Endodermal cell (in vitro differentiated cells): ENCODE data around the gene KCNJ14. TPM values are rescaled to one million over a fixed set of nuclear protein-coding genes. Genes with fewer than 3 reads are reported as not detected.

Experiments used
- DNase-seq: peaks from one replicate; pipeline ENCODE4 v3.0.0-alpha.2; 2017
- H3K27ac ChIP-seq: 2 replicates; pipeline ENCODE4 v1.5.1; 2013; ENCODE audit warnings: mild to moderate bottlenecking, low read depth, low read length, moderate library complexity
- H3K27me3 ChIP-seq: 2 replicates; pipeline ENCODE4 v1.6.1; 2013; ENCODE audit warnings: mild to moderate bottlenecking, low read length, moderate library complexity; ENCODE audit not compliant: insufficient read depth, control insufficient read depth, poor library complexity, severe bottlenecking
- H3K36me3 ChIP-seq: 2 replicates; pipeline ENCODE4 v1.7.0; 2013; ENCODE audit warnings: mild to moderate bottlenecking, low read length, moderate library complexity; ENCODE audit not compliant: control insufficient read depth, insufficient read depth
- H3K4me1 ChIP-seq: one replicate; pipeline ENCODE4 v1.7.0; 2013; ENCODE audit warnings: low read length; ENCODE audit not compliant: control insufficient read depth, insufficient read depth
- H3K4me3 ChIP-seq: 2 replicates; pipeline ENCODE4 v1.5.1; 2013; ENCODE audit warnings: mild to moderate bottlenecking, low read length, moderate library complexity
- H3K9ac ChIP-seq: 2 replicates; pipeline ENCODE4 v1.6.1; 2013; ENCODE audit warnings: mild to moderate bottlenecking, low read length, moderate library complexity; ENCODE audit not compliant: poor library complexity, severe bottlenecking; ENCODE audit errors: extremely low read depth
- H3K9me3 ChIP-seq: 2 replicates; pipeline ENCODE4 v1.6.1; 2013; ENCODE audit warnings: mild to moderate bottlenecking, low read length, moderate library complexity; ENCODE audit not compliant: control insufficient read depth
- H3K27ac Mint-ChIP-seq: 2 replicates; pipeline ENCODE4 v1.8.0; 2020; ENCODE audit warnings: mixed read lengths
- H3K27me3 Mint-ChIP-seq: 2 replicates; pipeline ENCODE4 v1.8.0; 2021; ENCODE audit warnings: mild to moderate bottlenecking, mixed read lengths; ENCODE audit not compliant: insufficient read depth
- H3K36me3 Mint-ChIP-seq: 2 replicates; pipeline ENCODE4 v1.8.0; 2020; ENCODE audit warnings: low read depth, mixed read lengths
- H3K4me1 Mint-ChIP-seq: 2 replicates; pipeline ENCODE4 v1.8.0; 2020; ENCODE audit warnings: mixed read lengths
- H3K4me3 Mint-ChIP-seq: 2 replicates; pipeline ENCODE4 v1.8.0; 2020; ENCODE audit warnings: mild to moderate bottlenecking, moderate library complexity, mixed read lengths
- H3K9me3 Mint-ChIP-seq: 2 replicates; pipeline ENCODE4 v1.8.0; 2020; ENCODE audit warnings: mild to moderate bottlenecking, mixed read lengths
- CTCF ChIP-seq: fragments of 200-600 bp; sonication (generic); conservative IDR thresholded peaks from 2 replicates; pipeline ENCODE4 v1.5.0; 2021; ENCODE audit warnings: antibody characterized with exemption, mild to moderate bottlenecking
- WGBS, 2 experiments: methylation state at CpG; one replicate each; pipeline versions ENCODE4 v1.1.5 to v1.1.7; 2013; ENCODE audit warnings: missing lambda C conversion rate in 2 of 2, mixed read lengths in 1 of 2; ENCODE audit not compliant: insufficient coverage in 1 of 2, insufficient read length in 1 of 2; 5-methylcytosine and 5-hydroxymethylcytosine counted together
- total RNA-seq, 2 donors: library from RNA; stranded (reverse); fragmentation: NEBNext Ultra II Directional in 1 of 2; extraction: Animal tissue kit (Norgen Biotek cat#: 25700) in 1 of 2; gene quantifications; 2 replicates in 1 of 2; 3 replicates in 1 of 2; pipeline ENCODE4 v1.2.1, GENCODE V29; 2021

The KCNJ14 gene
- total RNA-seq, 2 donors from 2014 or later = 0.73 to 1.1 TPM

DNA sequence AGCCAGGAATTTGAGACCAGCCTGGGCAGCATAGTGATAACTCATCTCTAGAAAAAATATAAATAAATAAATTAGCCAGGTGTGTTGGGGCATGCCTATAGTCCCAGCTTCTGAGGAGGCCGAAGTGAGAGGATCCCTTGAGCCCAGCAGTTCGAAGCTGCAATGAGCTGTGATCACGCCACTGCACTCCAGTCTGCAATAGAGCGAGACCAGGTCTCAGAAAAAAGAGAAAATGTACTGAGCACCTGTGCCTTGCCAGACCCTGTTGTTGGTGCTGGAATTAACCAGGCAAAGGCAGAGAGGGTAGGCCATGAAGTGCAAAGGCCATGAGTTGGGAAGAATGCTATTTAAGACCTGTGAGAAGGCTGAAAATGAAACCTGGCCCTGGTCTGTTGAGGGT, 16.5 kb downstream of the KCNJ14 start:
- Histone ChIP-seq H3K36me3 (peaks cover 65% of the 10 kb centered on the region), H3K27ac (no peak overlapping the region), H3K9me3 (no peaks in the 10 kb centered on the region), H3K4me1 (peaks cover 4% of the 10 kb centered on the region), H3K4me3 (no peak overlapping the region), H3K9ac (no peak overlapping the region), H3K27me3 (no peaks in the 10 kb centered on the region)
- no peak for DNase-seq
- no peaks in the 10 kb centered on the region for H3K9me3 Mint-ChIP-seq
- peaks cover 56% of the 10 kb centered on the region for H3K36me3 Mint-ChIP-seq
- peak overlapping the region; percentile 39 for H3K27ac Mint-ChIP-seq
- H3K4me3 Mint-ChIP-seq = no peak overlapping the region
- H3K4me1 Mint-ChIP-seq = no peaks in the 10 kb centered on the region
- H3K27me3 Mint-ChIP-seq = no peaks in the 10 kb centered on the region
- WGBS, 2 experiments = 95 to 100% methylated on average over 4 of the region's 4 CpGs
- no peak for TF ChIP-seq CTCF

- Histone ChIP-seq H3K4me1 (peaks cover 4% of the 10 kb centered on the region), H3K9ac (no peak overlapping the region), H3K9me3 (no peaks in the 10 kb centered on the region), H3K27ac (no peak overlapping the region), H3K27me3 (no peaks in the 10 kb centered on the region), H3K4me3 (no peak overlapping the region), H3K36me3 (peaks cover 78% of the 10 kb centered on the region)
- peak; percentile 64 for DNase-seq
- Mint-ChIP-seq H3K4me3 (no peak overlapping the region), H3K36me3 (peaks cover 64% of the 10 kb centered on the region), H3K27me3 (no peaks in the 10 kb centered on the region), H3K4me1 (no peaks in the 10 kb centered on the region), H3K9me3 (no peaks in the 10 kb centered on the region), H3K27ac (no peak overlapping the region)
- TF ChIP-seq CTCF = no peak
- 90 to 98% methylated on average over 10 to 14 of the region's 14 CpGs for WGBS, 2 experiments
These were observed 18.0 kb downstream of the KCNJ14 start for GRCh38 chr19:48473161-48473966.

DNA sequence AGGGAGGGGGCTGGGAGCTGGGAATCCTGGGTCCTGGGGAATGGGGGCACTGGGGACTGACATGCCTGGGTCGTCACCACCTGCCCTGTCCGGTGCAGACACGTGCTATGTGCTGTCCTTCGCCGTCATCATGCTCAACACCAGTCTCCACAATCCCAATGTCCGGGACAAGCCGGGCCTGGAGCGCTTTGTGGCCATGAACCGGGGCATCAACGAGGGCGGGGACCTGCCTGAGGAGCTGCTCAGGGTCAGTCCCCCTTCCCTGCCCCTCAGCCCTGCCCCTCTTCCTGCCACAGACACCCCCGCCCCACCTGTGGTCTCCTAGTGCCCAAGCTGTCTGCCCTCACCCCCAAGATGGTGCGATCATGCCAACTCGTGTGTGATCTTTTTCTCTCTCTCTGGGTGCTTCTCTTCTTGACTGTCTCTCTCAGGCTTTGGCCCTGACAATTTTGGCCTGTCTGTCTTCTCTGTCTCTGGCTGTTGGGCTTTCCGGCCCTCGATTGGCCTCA, 18.8 kb downstream of the KCNJ14 start:
- Histone ChIP-seq H3K9me3 (no peaks in the 10 kb centered on the region), H3K4me1 (peaks cover 4% of the 10 kb centered on the region), H3K27ac (no peak overlapping the region), H3K36me3 (peaks cover 81% of the 10 kb centered on the region), H3K27me3 (no peaks in the 10 kb centered on the region), H3K9ac (no peak overlapping the region), H3K4me3 (no peak overlapping the region)
- TF ChIP-seq CTCF = no peak
- Mint-ChIP-seq H3K27me3 (no peaks in the 10 kb centered on the region), H3K27ac (no peak overlapping the region), H3K9me3 (no peaks in the 10 kb centered on the region), H3K36me3 (peaks cover 67% of the 10 kb centered on the region), H3K4me1 (no peaks in the 10 kb centered on the region), H3K4me3 (no peak overlapping the region)
- WGBS, 2 experiments = 95 to 98% methylated on average over 10 to 16 of the region's 16 CpGs
- no peak for DNase-seq
